ENCODE results near the gene BBS4.

GRCh38 chr15:72749700-72750099, 63.7 kb downstream of the BBS4 start:
- TF ChIP-seq CTCF (IDR thresholded peaks at IDR 0.05) (no peak), EZH2 (IDR thresholded peaks at IDR 0.05; ENCODE audit: borderline replicate concordance, insufficient read depth, low read depth, low read length, poor library complexity, severe bottlenecking) (no peak)
